Nephron (organoid): Measurements from ENCODE around the gene CEACAM21.

Experiments used
- H3K27ac Mint-ChIP-seq, 3 experiments: 2 replicates each; pipeline ENCODE4 v1.8.0; 2020; ENCODE audit warnings: mixed read lengths in 3 of 3, mild to moderate bottlenecking in 2 of 3, moderate library complexity in 1 of 3
- H3K27me3 Mint-ChIP-seq: 2 replicates; pipeline ENCODE4 v1.8.0; 2021; ENCODE audit warnings: low read depth, mild to moderate bottlenecking, moderate library complexity, mixed read lengths
- H3K36me3 Mint-ChIP-seq: 2 replicates; pipeline ENCODE4 v1.8.0; 2020; ENCODE audit warnings: low read depth, mixed read lengths
- H3K4me1 Mint-ChIP-seq: 2 replicates; pipeline ENCODE4 v1.8.0; 2020; ENCODE audit warnings: mixed read lengths
- H3K4me3 Mint-ChIP-seq, 3 experiments: 2 replicates each; pipeline ENCODE4 v1.8.0; 2020; ENCODE audit warnings: mild to moderate bottlenecking in 3 of 3, mixed read lengths in 3 of 3, moderate library complexity in 2 of 3
- H3K9me3 Mint-ChIP-seq: 2 replicates; pipeline ENCODE4 v1.8.0; 2020; ENCODE audit warnings: mixed read lengths
- TF ChIP-seq, protein P1 (sequence below), 3 experiments: fragments of 200-600 bp; sonication (generic); IDR thresholded peaks; one replicate each; pipeline ENCODE4 v1.5.0; 2021; ENCODE audit warnings: antibody characterized with exemption in 3 of 3; ENCODE audit not compliant: unreplicated experiment in 3 of 3

CEACAM21 gene

DNA sequence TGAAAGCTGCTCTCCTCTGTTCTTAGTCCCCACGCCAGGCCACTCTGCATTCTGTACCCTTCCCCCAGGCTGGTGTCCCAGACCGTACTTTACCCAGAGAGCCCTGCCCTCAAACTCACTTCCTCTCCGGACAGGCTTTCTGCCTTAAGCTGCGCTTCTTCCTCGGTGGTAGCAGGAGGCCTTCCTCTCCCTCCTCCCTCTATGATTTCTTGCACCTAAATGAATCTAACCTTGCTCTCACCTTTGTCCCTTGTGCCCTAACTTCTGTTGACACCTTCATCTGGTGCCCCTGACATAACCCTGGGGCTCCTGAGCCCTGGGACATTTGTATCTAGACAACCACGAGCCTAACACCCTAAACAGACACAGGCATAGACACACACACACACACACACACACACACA is 29.6 kb upstream of the CEACAM21 start:
- Mint-ChIP-seq H3K36me3 (no peaks in the 10 kb centered on the region), H3K27me3 (peaks cover 37% of the 10 kb centered on the region), H3K4me1 (no peaks in the 10 kb centered on the region), H3K9me3 (no peaks in the 10 kb centered on the region), H3K4me3 (no peak overlapping the region), H3K27ac (no peak overlapping the region)
- TF ChIP-seq, protein P1, sequence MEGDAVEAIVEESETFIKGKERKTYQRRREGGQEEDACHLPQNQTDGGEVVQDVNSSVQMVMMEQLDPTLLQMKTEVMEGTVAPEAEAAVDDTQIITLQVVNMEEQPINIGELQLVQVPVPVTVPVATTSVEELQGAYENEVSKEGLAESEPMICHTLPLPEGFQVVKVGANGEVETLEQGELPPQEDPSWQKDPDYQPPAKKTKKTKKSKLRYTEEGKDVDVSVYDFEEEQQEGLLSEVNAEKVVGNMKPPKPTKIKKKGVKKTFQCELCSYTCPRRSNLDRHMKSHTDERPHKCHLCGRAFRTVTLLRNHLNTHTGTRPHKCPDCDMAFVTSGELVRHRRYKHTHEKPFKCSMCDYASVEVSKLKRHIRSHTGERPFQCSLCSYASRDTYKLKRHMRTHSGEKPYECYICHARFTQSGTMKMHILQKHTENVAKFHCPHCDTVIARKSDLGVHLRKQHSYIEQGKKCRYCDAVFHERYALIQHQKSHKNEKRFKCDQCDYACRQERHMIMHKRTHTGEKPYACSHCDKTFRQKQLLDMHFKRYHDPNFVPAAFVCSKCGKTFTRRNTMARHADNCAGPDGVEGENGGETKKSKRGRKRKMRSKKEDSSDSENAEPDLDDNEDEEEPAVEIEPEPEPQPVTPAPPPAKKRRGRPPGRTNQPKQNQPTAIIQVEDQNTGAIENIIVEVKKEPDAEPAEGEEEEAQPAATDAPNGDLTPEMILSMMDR (IDR thresholded peaks at IDR 0.05; ENCODE audit: unreplicated experiment in 3 of 3) = no peak

DNA sequence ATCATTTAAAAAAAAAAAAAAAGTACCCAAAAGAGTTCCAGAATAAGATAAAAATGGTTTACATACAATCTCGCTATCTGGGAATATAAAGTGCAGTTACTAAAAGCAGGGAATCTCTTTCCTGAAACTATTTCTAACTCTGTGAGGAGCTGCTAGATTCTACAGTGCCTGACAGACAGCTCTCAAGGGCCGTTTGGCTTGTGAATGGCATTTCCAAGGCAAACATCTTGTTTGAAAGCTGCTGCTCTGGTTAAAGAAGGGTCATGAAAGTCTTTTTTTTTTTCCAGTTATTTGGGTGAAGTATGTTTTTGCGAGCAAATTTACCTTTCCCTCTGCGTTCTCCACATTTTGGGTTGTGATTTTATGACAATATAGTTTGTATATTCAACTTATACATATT is 29.0 kb upstream of the CEACAM21 start:
- TF ChIP-seq, protein P1 (IDR thresholded peaks at IDR 0.05; ENCODE audit: unreplicated experiment in 3 of 3) = no peak

DNA sequence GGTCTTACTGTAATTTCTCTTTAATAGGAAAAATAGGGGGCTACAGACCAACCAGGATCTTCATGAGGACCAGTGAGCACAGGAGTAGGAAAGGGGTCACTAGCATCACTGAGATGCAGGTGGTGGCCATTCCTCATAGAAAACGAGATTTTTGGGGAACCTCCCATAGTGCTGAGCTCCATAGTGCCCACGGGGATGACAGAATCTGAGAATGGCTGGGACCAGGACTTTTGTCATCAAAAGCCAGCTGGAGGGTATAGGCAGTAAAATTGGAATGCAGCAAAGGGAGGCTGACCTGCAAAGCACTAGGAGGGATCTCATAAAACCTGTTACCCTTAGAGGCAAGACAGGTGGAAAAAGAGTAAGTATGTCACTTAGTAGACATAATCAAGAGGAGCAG is 28.4 kb upstream of the CEACAM21 start:
- no peaks in the 10 kb centered on the region for H3K4me1 Mint-ChIP-seq
- peaks cover 32% of the 10 kb centered on the region for H3K27me3 Mint-ChIP-seq
- no peaks in the 10 kb centered on the region for H3K36me3 Mint-ChIP-seq
- TF ChIP-seq, protein P1 (IDR thresholded peaks at IDR 0.05; ENCODE audit: unreplicated experiment in 3 of 3) = no peak
- H3K27ac Mint-ChIP-seq = no peak overlapping the region
- H3K4me3 Mint-ChIP-seq = no peak overlapping the region
- peaks cover 5% of the 10 kb centered on the region for H3K9me3 Mint-ChIP-seq

More for the DNA sequence above, 29.0 kb upstream of the CEACAM21 start:
- H3K9me3 Mint-ChIP-seq = peaks cover 2% of the 10 kb centered on the region
- H3K36me3 Mint-ChIP-seq = no peaks in the 10 kb centered on the region
- no peak overlapping the region for H3K27ac Mint-ChIP-seq
- no peak overlapping the region for H3K4me3 Mint-ChIP-seq
- no peaks in the 10 kb centered on the region for H3K4me1 Mint-ChIP-seq
- peaks cover 37% of the 10 kb centered on the region for H3K27me3 Mint-ChIP-seq

DNA sequence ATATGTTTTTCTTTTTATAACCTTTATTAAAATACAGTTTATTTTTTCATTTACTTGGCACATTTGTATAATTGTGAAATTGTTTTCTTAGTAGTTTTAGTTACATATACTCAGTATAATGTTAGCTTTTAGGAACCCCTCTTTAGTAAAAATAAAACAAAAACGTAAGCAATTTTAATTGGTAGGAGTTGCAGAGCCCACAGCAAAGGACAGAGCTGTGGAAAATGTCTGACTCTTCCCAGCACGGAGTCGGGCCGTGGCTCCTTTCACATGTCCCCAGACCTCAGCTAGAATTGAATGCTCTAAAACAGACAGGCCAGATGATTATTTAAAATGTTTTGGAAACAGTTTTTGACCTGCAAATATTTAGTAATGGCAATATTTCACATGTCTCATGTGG is 27.9 kb upstream of the CEACAM21 start:
- Mint-ChIP-seq H3K36me3 (no peaks in the 10 kb centered on the region), H3K4me1 (no peaks in the 10 kb centered on the region), H3K4me3 (no peak overlapping the region), H3K27me3 (peaks cover 32% of the 10 kb centered on the region), H3K27ac (no peak overlapping the region), H3K9me3 (peaks cover 10% of the 10 kb centered on the region)
- TF ChIP-seq, protein P1 (IDR thresholded peaks at IDR 0.05; ENCODE audit: unreplicated experiment in 3 of 3) = no peak

DNA sequence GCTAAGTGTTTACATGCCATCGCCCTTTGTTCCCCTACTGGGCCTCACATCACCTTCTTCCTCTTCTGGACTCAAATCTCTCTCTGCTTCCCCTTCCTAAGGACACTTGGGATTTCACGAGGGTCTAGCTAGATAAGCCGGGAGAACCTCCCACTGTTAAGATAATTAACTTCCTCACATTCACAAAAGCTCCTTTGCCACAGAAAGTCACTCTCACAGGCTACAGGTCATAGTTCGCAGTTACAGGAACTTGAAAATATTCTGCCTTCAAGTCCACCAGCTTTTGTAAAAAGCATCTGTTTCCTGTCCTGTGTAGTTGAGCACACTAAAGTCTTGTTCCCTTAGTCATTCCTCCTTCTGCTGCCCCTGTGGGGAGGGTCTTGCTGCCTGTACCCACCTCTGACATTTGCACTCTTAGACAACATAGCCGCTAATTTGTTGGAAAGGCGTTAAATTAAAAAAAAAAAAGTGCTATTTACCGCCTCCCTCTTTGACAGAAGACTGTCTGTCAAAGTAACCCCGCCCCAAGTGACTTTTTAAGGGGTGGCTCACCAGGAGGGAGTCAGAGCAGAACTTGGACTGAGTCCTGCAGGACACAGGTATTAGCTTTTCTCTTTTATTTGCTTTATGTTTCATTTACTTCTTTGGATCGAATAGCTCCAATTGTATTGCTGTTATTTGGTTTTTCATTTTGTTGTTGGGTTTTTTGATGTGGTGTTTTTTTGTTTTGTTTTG is 26.8 kb upstream of the CEACAM21 start:
- no peaks in the 10 kb centered on the region for H3K4me1 Mint-ChIP-seq
- no peak overlapping the region for H3K4me3 Mint-ChIP-seq
- H3K27ac Mint-ChIP-seq = no peak overlapping the region
- peaks cover 31% of the 10 kb centered on the region for H3K27me3 Mint-ChIP-seq
- no peaks in the 10 kb centered on the region for H3K36me3 Mint-ChIP-seq
- H3K9me3 Mint-ChIP-seq = peaks cover 12% of the 10 kb centered on the region
- TF ChIP-seq, protein P1 (IDR thresholded peaks at IDR 0.05; ENCODE audit: unreplicated experiment in 3 of 3) = no peak

DNA sequence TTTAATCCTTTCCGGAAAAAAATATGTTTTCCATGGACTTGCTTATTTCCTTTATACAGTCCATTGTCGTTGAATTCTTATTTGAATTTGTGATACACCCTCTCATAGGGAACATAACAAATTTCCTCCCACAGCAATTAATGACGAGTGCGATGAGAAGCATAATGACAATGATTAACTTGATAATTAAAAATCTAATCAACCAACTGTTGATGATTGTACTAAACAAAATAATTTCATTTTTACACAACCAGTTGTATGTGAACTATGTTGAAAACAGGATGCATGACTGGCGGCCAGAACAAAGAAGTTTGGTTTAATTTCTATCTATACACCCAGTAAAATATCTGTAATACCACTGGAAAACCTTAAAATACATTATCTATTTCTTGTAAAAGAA is 26.1 kb upstream of the CEACAM21 start:
- H3K9me3 Mint-ChIP-seq = peaks cover 15% of the 10 kb centered on the region
- no peak overlapping the region for H3K27ac Mint-ChIP-seq
- TF ChIP-seq, protein P1 (IDR thresholded peaks at IDR 0.05; ENCODE audit: unreplicated experiment in 3 of 3) = no peak
- no peak overlapping the region for H3K4me3 Mint-ChIP-seq
- H3K36me3 Mint-ChIP-seq = no peaks in the 10 kb centered on the region
- peaks cover 27% of the 10 kb centered on the region for H3K27me3 Mint-ChIP-seq
- H3K4me1 Mint-ChIP-seq = no peaks in the 10 kb centered on the region
